ENCODE results near the gene ADSL. TPM values are rescaled to one million over a fixed set of nuclear protein-coding genes. Genes with fewer than 3 reads are reported as not detected.

Gene ADSL
- total RNA-seq, 1 donor from 2014 or later, result 120 TPM

DNA sequence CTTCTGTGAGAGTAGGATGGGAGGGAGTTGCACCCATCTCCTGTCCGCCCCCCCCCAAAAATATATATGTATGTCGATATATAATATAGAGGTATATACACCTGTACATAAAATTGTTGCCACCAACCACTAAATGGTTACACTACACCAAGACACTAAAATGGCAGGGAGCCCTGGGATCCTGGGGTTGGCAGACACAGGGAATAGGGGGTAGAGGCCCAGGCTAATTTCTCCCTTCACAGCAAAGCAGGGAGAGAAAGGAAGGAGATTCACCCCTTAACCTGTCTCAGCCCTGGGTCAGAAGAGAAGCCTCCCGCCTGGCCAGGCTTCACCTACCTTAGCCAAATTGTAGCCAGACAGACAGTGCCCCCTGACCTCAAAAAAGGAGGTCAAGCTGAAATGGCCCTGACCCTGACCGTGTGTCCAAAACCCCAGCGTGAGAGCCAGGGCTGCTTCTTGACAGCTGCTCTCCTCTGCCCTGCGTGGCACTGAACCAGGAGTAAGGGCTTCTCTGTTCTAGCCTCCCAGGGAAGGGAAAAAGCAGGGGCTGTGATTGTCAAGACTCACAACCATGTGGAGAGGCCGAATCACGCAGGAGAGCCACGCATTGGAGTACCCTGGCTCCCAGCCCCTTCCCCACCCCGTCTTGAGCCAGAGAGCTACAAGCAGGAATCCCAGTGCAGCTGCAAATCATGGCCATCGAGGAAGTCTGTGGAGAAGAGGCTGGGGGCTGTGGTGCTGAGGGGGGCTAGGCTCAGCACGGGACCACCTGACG lies 64.6 kb downstream of the ADSL start:
- Mint-ChIP-seq H3K27me3 (ENCODE audit: low read depth) (no peaks in the 10 kb centered on the region), H3K27ac (ENCODE audit: unreplicated experiment) (no peak overlapping the region), H3K36me3 (ENCODE audit: low read depth) (peaks cover 5% of the 10 kb centered on the region), H3K4me1 (no peaks in the 10 kb centered on the region), H3K4me3 (no peak overlapping the region), H3K9me3 (no peaks in the 10 kb centered on the region)
- DNase-seq (ENCODE audit: low read depth, low spot score), result no peak
- TF ChIP-seq, protein P1, sequence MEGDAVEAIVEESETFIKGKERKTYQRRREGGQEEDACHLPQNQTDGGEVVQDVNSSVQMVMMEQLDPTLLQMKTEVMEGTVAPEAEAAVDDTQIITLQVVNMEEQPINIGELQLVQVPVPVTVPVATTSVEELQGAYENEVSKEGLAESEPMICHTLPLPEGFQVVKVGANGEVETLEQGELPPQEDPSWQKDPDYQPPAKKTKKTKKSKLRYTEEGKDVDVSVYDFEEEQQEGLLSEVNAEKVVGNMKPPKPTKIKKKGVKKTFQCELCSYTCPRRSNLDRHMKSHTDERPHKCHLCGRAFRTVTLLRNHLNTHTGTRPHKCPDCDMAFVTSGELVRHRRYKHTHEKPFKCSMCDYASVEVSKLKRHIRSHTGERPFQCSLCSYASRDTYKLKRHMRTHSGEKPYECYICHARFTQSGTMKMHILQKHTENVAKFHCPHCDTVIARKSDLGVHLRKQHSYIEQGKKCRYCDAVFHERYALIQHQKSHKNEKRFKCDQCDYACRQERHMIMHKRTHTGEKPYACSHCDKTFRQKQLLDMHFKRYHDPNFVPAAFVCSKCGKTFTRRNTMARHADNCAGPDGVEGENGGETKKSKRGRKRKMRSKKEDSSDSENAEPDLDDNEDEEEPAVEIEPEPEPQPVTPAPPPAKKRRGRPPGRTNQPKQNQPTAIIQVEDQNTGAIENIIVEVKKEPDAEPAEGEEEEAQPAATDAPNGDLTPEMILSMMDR (conservative IDR thresholded peaks at IDR 0.05), result no peak

DNA sequence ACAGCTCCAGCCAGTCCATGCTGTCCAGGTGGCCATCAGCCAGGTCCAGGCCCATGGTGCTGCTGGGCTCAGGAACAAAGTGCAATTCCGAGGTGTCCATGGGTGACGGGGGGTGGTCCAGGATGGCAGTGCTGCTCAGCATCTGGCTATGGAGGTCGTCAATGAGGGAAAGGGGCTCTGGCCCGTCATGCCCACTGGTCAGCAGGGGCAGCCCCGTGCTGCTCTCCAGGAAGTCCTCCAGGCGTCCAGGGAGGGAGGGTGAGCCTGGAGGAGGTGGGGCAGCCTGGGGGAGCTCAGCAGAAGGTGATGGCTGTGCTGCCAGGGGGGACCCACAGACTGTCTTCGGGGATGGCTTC lies 65.2 kb downstream of the ADSL start:
- Mint-ChIP-seq H3K4me3 (no peak overlapping the region), H3K27me3 (ENCODE audit: low read depth) (no peaks in the 10 kb centered on the region), H3K27ac (ENCODE audit: unreplicated experiment) (no peak overlapping the region), H3K36me3 (ENCODE audit: low read depth) (peaks cover 10% of the 10 kb centered on the region), H3K9me3 (no peaks in the 10 kb centered on the region), H3K4me1 (no peaks in the 10 kb centered on the region)
- TF ChIP-seq, protein P1 (conservative IDR thresholded peaks at IDR 0.05), result no peak
- DNase-seq (ENCODE audit: low read depth, low spot score), result no peak

DNA sequence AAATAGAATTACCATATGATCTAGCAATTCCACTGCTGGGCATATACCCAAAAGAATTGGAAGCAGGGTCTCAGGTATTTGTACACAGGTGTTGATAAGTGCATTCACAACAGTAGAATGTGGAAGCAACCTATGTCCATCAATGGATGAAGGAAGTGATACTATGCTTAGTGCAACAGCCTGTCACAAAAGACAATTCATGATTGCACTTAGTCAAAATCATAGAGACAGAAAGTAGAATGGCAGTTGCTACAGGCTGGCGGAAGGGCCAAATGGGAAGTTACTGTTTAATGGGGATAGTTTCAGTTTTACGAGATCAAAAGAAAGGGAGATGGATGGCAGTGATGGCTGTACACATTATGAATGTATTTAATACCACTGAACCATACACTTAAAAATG lies 66.1 kb downstream of the ADSL start:
- H3K9me3 Mint-ChIP-seq, result no peaks in the 10 kb centered on the region
- TF ChIP-seq, protein P1 (conservative IDR thresholded peaks at IDR 0.05), result no peak
- no peaks in the 10 kb centered on the region for H3K27me3 Mint-ChIP-seq (ENCODE audit: low read depth)
- no peak for DNase-seq (ENCODE audit: low read depth, low spot score)
- H3K4me1 Mint-ChIP-seq, result no peaks in the 10 kb centered on the region
- H3K36me3 Mint-ChIP-seq (ENCODE audit: low read depth), result peaks cover 12% of the 10 kb centered on the region
- no peak overlapping the region for H3K4me3 Mint-ChIP-seq
- H3K27ac Mint-ChIP-seq (ENCODE audit: unreplicated experiment), result no peak overlapping the region

GRCh38 chr22:40413873-40414272 lies 67.6 kb downstream of the ADSL start:
- no peak for DNase-seq (ENCODE audit: low read depth, low spot score)
- TF ChIP-seq, protein P1 (conservative IDR thresholded peaks at IDR 0.05), result no peak
- Mint-ChIP-seq H3K4me3 (no peak overlapping the region), H3K27ac (ENCODE audit: unreplicated experiment) (no peak overlapping the region), H3K36me3 (ENCODE audit: low read depth) (peaks cover 12% of the 10 kb centered on the region), H3K9me3 (no peaks in the 10 kb centered on the region), H3K4me1 (no peaks in the 10 kb centered on the region), H3K27me3 (ENCODE audit: low read depth) (no peaks in the 10 kb centered on the region)

DNA sequence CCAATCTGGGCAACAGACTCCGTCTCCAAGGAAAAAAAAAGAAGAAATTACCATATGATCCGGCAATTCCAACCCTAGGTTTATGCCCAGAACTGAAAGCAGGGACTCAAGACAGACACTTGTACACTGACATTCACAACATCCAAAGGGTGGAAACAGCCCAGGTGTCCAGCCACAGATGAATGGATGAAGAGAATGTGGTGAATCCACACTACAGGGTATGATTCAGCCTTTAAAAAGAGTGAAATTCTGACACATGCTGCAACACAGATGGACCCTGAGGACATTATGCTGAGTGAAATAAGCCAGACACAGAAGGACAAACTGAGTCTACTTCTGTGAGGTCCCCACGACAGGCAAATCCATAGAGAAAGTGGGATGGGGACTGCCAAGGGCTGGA lies 68.0 kb downstream of the ADSL start:
- Mint-ChIP-seq H3K36me3 (ENCODE audit: low read depth) (peaks cover 12% of the 10 kb centered on the region), H3K27ac (ENCODE audit: unreplicated experiment) (no peak overlapping the region), H3K4me3 (peak overlapping the region; percentile 20)

More for the DNA sequence above, 68.0 kb downstream of the ADSL start:
- H3K9me3 Mint-ChIP-seq, result no peaks in the 10 kb centered on the region
- H3K4me1 Mint-ChIP-seq, result no peaks in the 10 kb centered on the region
- DNase-seq (ENCODE audit: low read depth, low spot score), result no peak
- TF ChIP-seq, protein P1 (conservative IDR thresholded peaks at IDR 0.05), result no peak
- no peaks in the 10 kb centered on the region for H3K27me3 Mint-ChIP-seq (ENCODE audit: low read depth)
